ENCODE measurements around the gene DHX30.

- no peak for TF ChIP-seq CTCF (IDR thresholded peaks at IDR 0.05 in 4 of 5, conservative IDR thresholded peaks at IDR 0.05 in 1 of 5)
- no peak for TF ChIP-seq POLR2A (IDR thresholded peaks at IDR 0.05)
Observed at GRCh38 chr3:47895241-47895640, 92.3 kb downstream of the DHX30 start.
